Activated CD4-positive, alpha-beta T cell treated with anti-CD3 and anti-CD28 coated beads for 48 hours (primary cell): ENCODE measurements around the gene TRPV5.

ENCODE experiments used
- DNase-seq: peaks from one replicate; pipeline ENCODE4 v3.0.0-alpha.2; 2020

TRPV5 gene

GRCh38 chr7:142939226-142939910, 5.8 kb upstream of the TRPV5 start, which contains the start of gene LLCFC1:
TSS of gene LLCFC1 (plus strand) at chr7:142939484. CDS start at chr7:142939622, 138 bp downstream.
- DNase-seq, result peak; percentile 20

DNA sequence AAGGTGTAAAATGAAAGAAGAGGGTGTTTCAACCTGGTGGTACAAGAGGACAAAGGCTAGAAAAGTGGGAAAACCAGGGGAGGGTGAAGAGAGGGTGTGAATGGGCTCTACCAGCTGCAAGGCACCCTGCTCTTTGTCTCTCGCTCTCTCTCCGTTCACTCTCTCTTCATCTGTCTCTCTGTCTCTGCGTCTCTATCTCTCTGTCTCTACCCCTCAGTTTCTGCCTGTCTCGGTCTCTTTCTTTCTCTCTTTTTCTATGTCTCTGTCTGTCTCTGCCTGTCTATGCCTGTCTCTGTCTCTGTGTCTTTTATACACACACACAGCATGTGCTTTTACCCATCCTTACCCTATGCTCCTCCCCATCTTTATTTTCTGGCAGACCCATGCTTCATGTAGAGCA, 5.1 kb upstream of the TRPV5 start:
- no peak for DNase-seq

DNA sequence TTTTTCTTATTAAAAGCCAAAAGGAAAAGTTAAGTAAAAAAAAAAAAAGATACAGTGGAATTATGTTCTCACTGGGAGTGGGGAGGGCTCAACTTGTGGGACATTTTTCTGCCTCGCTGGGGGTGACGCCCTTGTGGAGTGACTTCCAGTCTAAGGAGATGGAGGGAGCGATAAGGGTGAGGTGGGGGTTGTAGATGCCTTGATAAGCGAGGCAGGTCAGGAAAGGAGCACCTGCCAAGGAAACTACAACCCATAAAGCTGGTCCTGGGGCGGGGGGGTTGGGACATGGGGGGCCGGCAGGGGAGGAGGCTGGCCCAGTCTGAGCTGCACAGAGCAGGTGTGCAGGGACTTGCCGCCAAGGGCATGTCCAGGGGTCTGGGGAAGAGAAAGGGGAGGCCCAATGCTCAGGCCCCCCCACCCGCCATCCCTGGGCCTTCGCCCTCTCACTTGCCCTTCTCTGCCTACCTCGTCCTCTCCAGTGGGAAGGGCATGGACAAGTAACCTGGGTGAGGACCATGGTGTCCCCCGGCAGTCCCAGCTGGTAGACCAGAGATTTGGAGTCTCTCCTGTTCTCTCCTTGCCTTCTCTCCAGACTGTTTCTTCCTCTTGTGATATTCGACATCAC, 2.5 kb upstream of the TRPV5 start:
- no peak for DNase-seq

DNA sequence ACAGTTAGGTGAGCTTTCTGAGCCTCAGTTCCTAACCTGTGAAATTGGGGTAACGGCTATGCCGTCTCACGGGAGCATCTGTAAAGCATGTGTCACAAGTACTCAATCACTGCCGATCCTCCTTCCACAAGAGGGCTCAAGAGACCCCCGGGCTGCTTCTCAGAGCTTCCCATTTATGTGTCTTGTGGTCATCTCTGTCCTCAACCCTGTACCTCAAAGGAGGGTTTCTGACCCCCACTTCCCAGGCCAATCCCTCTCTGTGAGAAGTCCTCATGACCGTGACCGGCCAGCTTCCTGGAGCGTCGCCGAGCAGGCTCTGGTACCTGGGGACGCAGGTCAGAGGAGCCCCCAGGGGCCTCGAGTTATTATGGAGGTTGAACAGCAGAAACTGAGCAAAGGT, 510 bp upstream of the TRPV5 start:
- DNase-seq, result no peak

- no peak for DNase-seq
Measured at GRCh38 chr7:142933092-142933475, 462 bp downstream of the TRPV5 start.

- no peak for DNase-seq
Measured at GRCh38 chr7:142932386-142933091, 1.0 kb downstream of the TRPV5 start.

DNA sequence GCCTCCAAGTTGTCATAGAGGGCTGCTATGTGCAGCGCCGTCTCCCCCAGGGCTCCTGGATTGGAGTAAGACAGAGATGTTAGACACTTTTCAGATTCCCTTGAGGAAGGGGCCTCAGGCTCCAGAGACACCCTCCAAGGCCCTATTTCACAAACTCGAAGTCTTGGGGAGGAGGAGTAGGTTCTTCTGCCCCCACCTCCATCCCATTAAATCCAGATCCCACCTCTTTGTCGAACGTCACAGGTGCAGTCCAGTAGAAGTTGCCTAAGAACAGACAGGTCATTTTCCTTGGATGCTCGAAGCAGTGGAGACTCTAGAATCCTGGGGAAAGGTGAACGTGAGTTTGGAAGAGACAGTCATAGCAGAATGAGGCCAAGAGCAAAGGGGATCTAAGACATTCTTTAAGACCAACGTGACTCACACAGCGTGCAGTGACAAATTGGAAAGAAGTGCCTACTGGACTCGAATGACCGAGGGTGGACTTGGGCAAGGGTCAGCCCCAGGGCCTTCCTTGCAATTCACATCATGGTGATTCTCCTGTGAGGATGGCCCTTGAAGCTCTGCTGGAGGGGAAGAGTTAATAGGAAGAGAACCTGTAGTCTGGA, 3.3 kb downstream of the TRPV5 start:
- no peak for DNase-seq

- no peak for DNase-seq
Measured at GRCh38 chr7:142927949-142928348, 5.6 kb downstream of the TRPV5 start.

DNA sequence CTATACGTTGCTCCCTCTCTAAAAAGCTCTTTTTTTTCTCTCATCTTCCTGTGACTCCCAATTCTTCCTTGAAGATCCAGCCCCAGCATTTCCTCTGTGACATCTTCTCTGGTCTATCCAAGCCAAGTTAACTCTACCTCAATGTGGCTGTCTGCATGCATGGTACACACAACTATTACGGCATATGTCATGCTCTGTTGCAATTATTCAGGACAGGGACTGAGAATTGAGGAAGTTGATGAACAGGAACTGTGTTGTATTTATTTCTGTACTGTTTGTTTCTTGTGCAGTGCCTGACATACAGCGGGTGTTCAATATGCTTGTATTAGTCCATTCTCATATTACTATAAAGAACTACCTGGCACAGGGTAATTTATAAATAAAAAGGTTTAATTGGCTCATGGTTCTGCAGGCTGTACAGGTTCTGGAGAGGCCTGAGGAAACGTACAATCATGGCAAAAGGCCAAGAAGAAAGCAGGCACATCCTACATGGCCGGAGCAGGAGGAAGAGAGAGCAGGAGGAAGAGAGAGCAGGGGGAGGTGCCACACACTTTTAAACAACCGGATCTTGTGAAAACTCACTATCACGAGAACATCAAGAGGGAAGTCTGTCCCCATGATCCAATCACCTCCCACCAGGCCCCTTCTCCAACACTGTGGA, 6.3 kb downstream of the TRPV5 start:
- DNase-seq, result no peak

- DNase-seq, result peak; percentile 28
Measured at GRCh38 chr7:142925413-142925812, 8.1 kb downstream of the TRPV5 start.

- DNase-seq, result no peak
Measured at GRCh38 chr7:142923391-142923790, 10.2 kb downstream of the TRPV5 start.

DNA sequence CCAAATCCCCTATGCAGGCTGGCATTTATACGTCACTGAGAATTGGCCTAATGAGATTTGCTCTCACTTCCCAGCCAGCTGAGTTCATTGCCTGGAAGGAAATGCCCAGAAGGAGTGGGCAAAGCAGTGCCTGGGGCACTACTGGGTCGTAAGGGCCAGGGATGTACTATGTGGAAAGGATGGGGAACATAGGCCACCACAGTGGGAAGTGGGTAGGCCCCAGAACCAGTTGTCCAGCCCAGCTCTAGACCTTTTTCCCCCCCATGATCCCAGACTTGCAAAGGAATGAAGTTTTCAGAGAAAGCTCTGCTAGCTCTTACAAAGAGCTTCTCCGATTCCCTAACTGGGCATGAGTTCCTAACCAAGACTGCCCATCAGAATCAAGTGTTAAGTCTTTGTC, 13.9 kb downstream of the TRPV5 start:
- no peak for DNase-seq

DNA sequence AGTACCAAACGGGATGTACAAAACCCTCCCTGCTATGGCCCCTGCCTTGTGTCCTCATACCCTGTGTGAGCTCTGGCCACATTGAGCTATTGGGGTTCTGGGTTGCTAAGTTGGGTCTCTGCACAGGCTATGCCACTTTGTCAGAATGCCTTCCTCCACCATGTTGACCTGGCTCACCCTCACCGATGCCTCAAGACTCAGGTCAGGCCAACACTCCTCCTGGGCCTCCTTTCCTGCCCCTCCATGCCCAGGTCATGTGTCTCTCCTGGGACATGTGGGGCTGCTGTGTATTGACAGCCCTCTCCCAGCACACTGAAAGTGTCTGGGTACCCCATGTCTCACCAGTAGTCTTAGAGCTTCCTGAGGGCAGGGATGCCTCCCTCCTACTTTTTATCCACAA, 14.6 kb downstream of the TRPV5 start:
- no peak for DNase-seq

DNA sequence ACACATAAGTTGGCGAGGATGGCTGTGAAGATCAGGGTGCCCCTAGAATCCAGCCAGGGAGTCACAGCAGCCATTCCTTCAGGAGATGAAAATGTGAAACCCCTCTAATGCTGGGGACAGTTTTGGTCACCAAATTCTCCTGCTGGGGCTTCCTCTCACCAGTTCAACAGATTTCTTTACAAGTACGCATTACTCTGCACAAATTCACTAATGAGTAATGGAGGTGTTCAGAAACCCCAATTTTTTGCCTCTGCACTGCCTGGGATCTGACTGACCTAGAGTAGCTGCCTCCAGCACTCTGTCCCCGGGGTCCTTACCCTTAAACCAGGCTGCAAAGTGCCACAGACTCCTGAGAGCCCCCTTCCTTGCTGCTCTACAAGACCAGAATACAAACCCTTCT, 16.1 kb downstream of the TRPV5 start:
- no peak for DNase-seq

DNA sequence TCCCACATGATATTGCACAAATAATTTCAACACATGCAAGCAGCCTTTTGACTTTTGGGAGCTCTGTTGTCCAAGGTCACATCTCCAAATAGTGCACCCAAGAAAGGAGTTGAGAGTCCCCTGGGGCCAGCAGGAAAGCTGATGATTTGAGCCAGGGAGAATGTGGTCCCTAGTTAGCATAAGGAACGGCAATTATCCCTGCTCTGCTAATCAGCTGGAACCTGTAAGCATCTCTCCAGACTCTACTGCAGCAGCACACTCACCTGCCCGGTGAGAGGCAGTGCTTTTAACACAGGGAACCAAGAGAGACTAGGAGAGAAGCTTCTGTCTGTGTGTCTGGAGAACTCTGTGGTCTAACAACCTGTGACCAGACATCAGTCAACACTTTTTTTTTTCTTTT, 17.0 kb downstream of the TRPV5 start:
- no peak for DNase-seq

- no peak for DNase-seq
Measured at GRCh38 chr7:142915315-142915714, 18.2 kb downstream of the TRPV5 start.

GRCh38 chr7:142914121-142914520, 19.4 kb downstream of the TRPV5 start:
- no peak for DNase-seq

DNA sequence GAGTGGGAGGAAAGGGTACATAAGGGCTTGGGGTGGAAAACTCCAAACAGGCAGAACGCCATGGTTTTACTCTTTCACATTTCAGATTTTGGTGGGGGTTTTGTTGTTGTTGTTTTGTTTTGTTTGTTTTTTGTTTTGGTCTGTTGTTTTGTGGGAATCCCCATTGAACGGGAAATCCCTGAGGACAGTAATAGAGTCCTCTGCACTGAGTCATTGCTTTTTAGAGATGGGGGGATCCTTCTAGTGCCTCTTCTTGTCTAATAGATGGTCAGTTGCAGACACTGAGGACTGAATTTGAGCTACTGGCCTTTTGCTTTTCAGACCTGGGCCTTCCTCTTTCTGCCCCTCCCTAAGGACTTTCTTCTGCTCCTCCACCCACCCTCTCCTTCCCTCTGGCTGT, 20.0 kb downstream of the TRPV5 start:
- no peak for DNase-seq

- no peak for DNase-seq
Measured at GRCh38 chr7:142913051-142913450, 20.5 kb downstream of the TRPV5 start.

GRCh38 chr7:142910481-142910880, 23.1 kb downstream of the TRPV5 start:
- DNase-seq, result no peak

GRCh38 chr7:142910031-142910433, 23.5 kb downstream of the TRPV5 start:
- no peak for DNase-seq

DNA sequence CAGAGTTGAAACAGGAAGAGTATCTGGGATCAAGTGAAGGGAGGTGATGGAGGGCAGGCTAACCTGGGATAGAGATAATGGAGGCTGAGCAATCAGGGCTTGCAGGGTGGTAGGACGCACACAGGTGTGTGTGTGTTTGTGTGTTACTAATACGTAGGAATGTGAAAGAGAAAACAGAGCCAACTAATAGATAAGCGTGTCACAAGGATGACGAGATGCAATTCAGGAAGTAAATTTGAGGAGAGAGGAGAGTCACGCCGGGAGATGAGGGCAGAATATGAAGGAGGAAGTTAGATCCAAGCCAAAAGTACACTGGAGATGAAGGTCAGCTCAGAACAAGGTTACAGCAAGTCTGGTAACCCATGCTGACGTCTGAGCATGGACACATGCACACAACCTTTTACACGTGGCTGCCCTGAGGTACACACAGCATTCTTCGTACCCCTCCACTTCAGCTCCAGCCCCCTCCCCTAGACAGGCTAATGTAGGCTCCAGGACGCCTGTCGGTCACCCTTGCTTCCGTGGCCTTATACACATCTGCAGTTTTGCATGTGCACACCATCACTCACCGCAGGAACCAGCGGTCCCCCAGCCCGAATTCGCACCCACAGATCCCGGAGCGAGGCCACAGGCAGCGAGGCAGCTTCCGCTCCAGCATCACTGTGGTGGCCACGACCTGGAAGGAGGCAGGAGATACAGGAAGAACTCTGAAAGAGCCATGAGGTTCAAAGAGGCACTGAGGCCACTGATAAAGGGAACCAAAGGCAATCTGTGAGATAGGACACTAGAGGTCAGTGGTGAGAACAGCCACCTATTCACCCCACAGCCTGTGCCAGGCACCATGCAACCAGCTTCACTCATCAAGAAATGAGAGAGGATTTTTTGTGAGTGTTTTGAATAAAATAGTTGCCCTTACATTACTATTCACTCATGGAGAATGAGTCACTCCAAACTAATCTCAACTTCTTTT, 24.3 kb downstream of the TRPV5 start:
- DNase-seq, result no peak
